ENCODE measurements around the gene DNASE1L1. TPM values are rescaled to one million over a fixed set of nuclear protein-coding genes. Genes with fewer than 3 reads are reported as not detected.

The DNASE1L1 gene
- total RNA-seq, 1 experiment from 2014 or later = 29.8 TPM

- Histone ChIP-seq H4K20me1 (ENCODE audit: low read length) (peaks cover 33% of the 10 kb centered on the region), H3K4me2 (ENCODE audit: low read length) (no peak overlapping the region), H3K4me3 (ENCODE audit: low read length) (no peak overlapping the region), H3K9me3 (ENCODE audit: low read length) (no peaks in the 10 kb centered on the region), H3K36me3 (ENCODE audit: low read depth, low read length) (peaks cover 80% of the 10 kb centered on the region), H3F3A (ENCODE audit: low read length, unreplicated experiment) (no peaks in the 10 kb centered on the region), H3K4me1 (ENCODE audit: insufficient read depth, low read length) (no peaks in the 10 kb centered on the region), H3K9ac (ENCODE audit: low read length) (no peak overlapping the region), H3K27me3 (ENCODE audit: low read length) (no peaks in the 10 kb centered on the region), H3K79me2 (ENCODE audit: low read length) (peaks cover 16% of the 10 kb centered on the region), H3K9me2 (replicated peaks; ENCODE audit: low read length) (no peaks in the 10 kb centered on the region), H2AFZ (ENCODE audit: low read length) (no peak overlapping the region), H3K27ac (ENCODE audit: low read length) (no peak overlapping the region)
- TF ChIP-seq CTCF (conservative IDR thresholded peaks at IDR 0.05; ENCODE audit: low read depth, low read length) (no peak), EZH2phosphoT487 (IDR thresholded peaks at IDR 0.05; ENCODE audit: borderline replicate concordance, low read length) (no peak)
- intact Hi-C loops (cut with micrococcal nuclease) = no loop called here
- DNase-seq (no peak), ATAC-seq (no peak)
- ChIA-PET CTCF (no interaction called here), POLR2A (ENCODE audit: unreplicated experiment) (interaction anchor here (0.5 kb wide), 2 partner anchors 12 to 14 kb away, joined by 3 to 5 read pairs; no protein-coding TSS in a partner anchor)
- BruUV-seq (replicated peaks) = no TSS peak
Measured at GRCh38 chrX:154357205-154357604, 51.8 kb downstream of the DNASE1L1 start.

- Histone ChIP-seq H3K4me2 (ENCODE audit: low read length) (no peak overlapping the region), H3K9me3 (ENCODE audit: low read length) (no peaks in the 10 kb centered on the region), H3K4me1 (ENCODE audit: insufficient read depth, low read length) (no peaks in the 10 kb centered on the region), H3K79me2 (ENCODE audit: low read length) (peaks cover 10% of the 10 kb centered on the region; the same call in 1 of the 2 replicates), H3K9me2 (replicated peaks; ENCODE audit: low read length) (no peaks in the 10 kb centered on the region), H2AFZ (ENCODE audit: low read length) (no peak overlapping the region), H3K27ac (ENCODE audit: low read length) (no peak overlapping the region), H3K9ac (ENCODE audit: low read length) (no peak overlapping the region), H4K20me1 (ENCODE audit: low read length) (peaks cover 28% of the 10 kb centered on the region), H3K4me3 (ENCODE audit: low read length) (no peak overlapping the region), H3K27me3 (ENCODE audit: low read length) (no peaks in the 10 kb centered on the region), H3F3A (ENCODE audit: low read length, unreplicated experiment) (no peaks in the 10 kb centered on the region), H3K36me3 (ENCODE audit: low read depth, low read length) (peaks cover 76% of the 10 kb centered on the region)
- CTCF ChIA-PET = no interaction called here
- no TSS peak for BruUV-seq (replicated peaks)
- DNase-seq (no peak), ATAC-seq (no peak)
- POLR2A ChIA-PET (ENCODE audit: unreplicated experiment) = no interaction called here
- intact Hi-C loops (cut with micrococcal nuclease) = no loop called here
- TF ChIP-seq CTCF (conservative IDR thresholded peaks at IDR 0.05; ENCODE audit: low read depth, low read length) (no peak), EZH2phosphoT487 (IDR thresholded peaks at IDR 0.05; ENCODE audit: borderline replicate concordance, low read length) (no peak), EZH2 (IDR thresholded peaks at IDR 0.05; ENCODE audit: low read length, unreplicated experiment) (no peak)
Measured at GRCh38 chrX:154356596-154356995, 52.5 kb downstream of the DNASE1L1 start.

DNA sequence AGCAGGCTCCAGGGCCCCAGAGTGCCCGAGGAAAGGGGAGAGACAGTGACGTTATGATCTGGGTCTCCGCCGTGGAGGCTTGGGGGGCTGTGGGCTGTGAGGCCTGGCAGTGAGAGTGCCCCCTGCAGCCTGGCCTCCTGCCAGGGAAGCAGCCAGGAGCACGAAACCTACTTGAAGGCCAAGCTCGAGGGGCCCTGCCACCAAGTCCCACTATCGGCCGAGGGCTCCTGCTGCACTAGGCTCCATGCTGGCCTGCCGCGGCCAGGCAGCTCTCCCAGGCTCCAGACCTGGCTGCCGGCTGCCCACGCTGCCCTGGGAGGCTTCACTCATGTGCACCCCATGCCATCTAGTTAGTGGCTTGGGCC, 53.3 kb downstream of the DNASE1L1 start:
- BruUV-seq (replicated peaks) = no TSS peak
- DNase-seq (no peak), ATAC-seq (no peak)
- Histone ChIP-seq H3K4me3 (ENCODE audit: low read length) (no peak overlapping the region), H3K9me3 (ENCODE audit: low read length) (no peaks in the 10 kb centered on the region), H3F3A (ENCODE audit: low read length, unreplicated experiment) (no peaks in the 10 kb centered on the region), H4K20me1 (ENCODE audit: low read length) (peaks cover 28% of the 10 kb centered on the region), H3K79me2 (ENCODE audit: low read length) (0 out of 2 replicates have a peak, but pooled peaks cover 4% of the 10 kb centered on the region), H2AFZ (ENCODE audit: low read length) (no peak overlapping the region), H3K9ac (ENCODE audit: low read length) (no peak overlapping the region), H3K36me3 (ENCODE audit: low read depth, low read length) (peaks cover 75% of the 10 kb centered on the region), H3K4me2 (ENCODE audit: low read length) (no peak overlapping the region), H3K27ac (ENCODE audit: low read length) (no peak overlapping the region), H3K9me2 (replicated peaks; ENCODE audit: low read length) (no peaks in the 10 kb centered on the region), H3K27me3 (ENCODE audit: low read length) (no peaks in the 10 kb centered on the region), H3K4me1 (ENCODE audit: insufficient read depth, low read length) (no peaks in the 10 kb centered on the region)
- TF ChIP-seq EZH2phosphoT487 (IDR thresholded peaks at IDR 0.05; ENCODE audit: borderline replicate concordance, low read length) (no peak), EZH2 (IDR thresholded peaks at IDR 0.05; ENCODE audit: low read length, unreplicated experiment) (no peak), CTCF (conservative IDR thresholded peaks at IDR 0.05; ENCODE audit: low read depth, low read length) (no peak)
- CTCF ChIA-PET = no interaction called here
- intact Hi-C loops (cut with micrococcal nuclease) = no loop called here
- POLR2A ChIA-PET (ENCODE audit: unreplicated experiment) = no interaction called here
